NCI-H446 (cell line): ENCODE measurements around the gene C13orf46.

ENCODE experiments used
- DNase-seq, 2 experiments: peaks; one replicate each; lab custom pipeline; 2025; lab: John Stamatoyannopoulos, UW

Gene C13orf46

DNA sequence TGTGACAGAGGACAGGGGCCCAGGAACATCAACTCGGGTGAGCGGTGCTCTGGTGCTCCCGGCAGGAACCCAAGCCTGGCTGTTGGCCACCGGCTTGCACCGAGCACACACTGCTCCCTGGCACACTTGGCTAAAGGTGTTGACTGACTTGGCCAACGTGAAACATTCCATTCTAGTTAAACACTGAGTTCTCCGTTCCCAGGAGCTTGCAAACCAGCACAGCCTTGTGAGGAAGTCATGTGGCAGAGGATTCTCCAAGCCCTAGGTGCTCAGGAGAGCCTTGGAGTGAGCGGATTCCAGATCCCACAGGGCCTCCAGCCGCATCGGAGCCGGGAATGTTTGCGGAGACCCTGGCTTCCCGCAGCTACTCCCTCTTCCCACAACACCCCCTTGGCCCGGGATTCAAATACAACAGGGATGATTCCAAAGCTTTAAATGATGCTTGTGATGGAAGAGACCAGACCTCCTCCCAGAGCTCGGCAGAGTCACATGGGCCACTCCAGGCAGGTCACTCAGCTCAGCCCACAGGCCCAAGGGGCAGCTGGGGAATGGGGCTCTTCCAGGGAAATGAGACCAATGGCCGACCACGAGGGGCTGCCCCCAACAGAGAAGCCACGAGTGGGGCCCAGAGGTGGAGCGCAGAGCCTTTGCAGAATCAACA, 2.9 kb downstream of the C13orf46 start:
- no peak for DNase-seq

- no peak for DNase-seq
These were observed 3.8 kb downstream of the C13orf46 start for GRCh38 chr13:113969973-113970611.

GRCh38 chr13:113969311-113969972, 4.4 kb downstream of the C13orf46 start:
- DNase-seq, result no peak

DNA sequence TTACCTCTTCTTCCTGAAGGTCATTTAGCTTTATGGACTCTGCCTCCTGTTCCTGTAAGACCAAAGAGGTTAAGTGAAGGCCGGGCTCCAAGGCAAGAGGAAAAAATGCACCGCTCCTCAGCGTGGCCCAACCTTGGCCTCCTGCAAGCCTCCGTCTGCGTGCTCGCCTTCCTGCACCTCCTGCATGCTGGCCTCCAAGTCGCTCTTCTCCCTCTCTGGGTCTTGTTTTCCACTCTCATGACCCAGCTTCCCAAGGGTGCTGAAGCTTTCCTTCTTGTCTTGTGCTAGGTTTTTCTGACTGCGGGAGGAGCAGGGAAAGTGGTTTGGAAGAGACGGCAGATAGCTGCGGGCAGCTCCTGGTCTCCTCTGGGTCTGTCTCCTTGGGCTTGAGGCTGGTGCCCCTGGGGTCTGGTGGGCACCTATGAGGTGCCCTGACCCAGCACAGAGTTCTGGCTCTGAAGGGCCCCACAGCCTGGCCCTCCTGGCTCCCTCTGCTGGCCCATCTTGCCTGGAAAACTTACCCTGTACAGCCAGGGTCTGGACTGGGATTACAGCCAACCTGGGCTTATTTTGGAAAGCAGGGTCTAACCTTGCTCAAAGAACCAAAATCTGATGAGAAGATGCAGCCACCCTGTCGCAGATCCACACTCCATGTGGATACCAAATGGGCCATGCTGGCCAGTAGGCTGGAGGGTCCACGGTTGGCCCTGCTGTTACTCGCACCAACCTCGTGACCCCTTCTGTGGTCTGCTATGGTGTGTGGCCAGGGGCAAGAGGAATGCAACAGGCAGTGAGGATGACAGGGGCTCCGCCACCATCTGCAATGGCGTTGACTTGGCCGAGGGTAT, 5.2 kb downstream of the C13orf46 start:
- DNase-seq, result no peak

DNA sequence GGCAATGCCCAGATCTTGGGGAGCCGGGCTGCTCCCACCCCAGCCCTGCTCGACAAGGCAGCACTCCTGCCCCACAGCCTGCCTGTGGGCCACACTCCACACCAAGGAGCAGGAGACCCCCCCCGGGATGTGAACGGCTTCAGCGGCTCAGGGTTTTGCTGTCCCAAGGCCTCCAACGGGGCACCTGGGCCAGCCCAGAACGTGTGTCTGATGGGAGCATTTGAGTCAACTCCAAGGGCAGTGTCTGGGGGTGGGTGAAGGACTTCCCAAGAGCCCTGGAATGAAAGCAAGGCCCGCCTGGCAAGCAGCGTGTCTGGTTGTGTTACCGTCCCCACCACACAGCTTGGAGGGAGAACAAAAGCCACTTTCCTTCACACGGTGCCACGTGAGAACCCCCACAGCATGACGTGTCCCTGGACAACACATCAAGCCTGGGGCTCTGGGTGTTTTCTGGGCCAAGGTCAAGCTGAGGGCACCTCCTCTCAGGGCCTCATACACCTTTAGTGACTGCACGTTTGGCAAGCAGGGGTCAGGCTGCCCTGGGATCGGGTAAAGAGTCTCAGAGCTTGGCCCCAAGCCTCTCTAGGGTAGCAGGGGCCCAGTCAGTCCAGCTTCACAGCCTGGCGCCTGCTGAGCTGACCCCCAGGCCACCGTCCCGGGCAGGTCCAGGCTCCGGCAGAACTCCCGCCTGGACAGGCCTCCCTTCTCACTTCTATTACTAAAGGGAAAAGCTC, 6.0 kb downstream of the C13orf46 start:
- no peak for DNase-seq

GRCh38 chr13:113967206-113967720, 6.6 kb downstream of the C13orf46 start:
- DNase-seq, result no peak

- no peak for DNase-seq
These were observed 7.7 kb downstream of the C13orf46 start for GRCh38 chr13:113965968-113966884.

- DNase-seq, result no peak
These were observed 8.4 kb downstream of the C13orf46 start for GRCh38 chr13:113965383-113965874.

DNA sequence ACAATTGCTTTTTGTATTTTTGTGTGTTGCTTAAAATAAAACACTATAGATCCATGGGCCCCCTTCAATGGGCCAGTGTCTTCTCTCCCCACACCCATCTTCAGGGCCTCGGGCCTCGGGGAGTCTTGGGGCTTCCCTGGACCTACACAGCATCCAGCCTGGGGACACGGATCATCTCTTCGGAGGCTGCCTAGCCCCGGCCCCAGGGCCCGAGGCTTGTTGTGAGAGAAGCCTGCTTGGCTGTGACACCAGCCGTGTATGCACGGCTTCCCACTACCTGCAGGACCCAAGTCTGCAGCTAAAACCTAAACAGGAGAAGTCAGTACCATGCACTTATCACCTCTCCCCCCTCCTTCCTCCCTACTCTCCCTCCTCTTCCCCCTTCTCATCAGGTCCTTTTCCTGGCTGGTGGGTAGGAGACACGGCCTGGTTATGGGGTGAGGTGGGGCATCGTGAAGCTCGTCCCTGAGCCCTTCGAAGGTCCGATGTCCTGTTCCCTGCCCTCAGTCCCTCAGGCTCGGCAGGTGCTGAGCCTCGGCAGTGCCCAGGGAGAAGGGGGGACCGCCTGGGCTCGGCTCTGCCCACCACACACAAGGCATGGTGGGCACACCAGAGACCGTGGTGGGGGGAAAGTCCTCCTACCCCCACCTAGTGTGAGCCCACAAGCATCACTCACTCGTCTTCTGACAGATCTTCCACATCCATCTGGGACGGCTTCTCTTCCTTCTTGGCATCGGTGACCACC, 9.5 kb downstream of the C13orf46 start:
- no peak for DNase-seq

DNA sequence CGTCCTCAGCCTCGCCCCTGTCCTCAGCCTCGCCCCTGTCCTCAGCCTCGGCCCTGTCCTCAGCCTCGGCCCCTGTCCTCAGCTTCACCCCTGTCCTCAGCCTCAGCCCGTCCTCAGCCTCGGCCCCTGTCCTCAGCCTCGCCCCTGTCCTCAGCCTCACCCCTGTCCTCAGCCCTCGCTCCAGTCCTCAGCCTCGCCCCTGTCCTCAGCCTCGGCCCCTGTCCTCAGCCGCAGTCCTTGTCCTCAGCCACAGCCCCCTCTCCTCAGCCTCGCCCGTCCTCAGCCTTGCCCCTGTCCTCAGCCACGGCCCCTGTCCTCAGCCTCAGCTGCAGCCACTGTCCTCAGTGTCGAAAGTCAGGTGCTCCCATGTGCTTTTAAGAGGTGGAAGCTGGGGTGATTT, 10.5 kb downstream of the C13orf46 start:
- DNase-seq, result no peak

DNA sequence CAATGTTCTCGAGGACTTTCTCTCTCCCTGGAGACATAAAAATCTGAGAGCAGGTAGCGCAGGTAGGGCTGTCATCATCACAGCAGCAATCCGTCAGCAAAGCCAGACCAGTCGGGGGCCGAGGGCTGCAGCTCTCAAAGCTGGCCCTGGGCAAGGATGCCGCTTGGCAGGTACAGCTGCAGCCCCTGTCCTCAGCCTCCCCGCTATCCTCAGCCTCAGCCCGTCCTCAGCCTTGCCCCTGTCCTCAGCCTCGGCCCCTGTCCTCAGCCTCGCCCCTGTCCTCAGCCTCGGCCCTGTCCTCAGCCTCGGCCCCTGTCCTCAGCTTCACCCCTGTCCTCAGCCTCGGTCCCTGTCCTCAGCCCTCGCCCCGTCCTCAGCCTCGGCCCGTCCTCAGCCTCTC, 10.9 kb downstream of the C13orf46 start:
- DNase-seq, result no peak

- no peak for DNase-seq
These were observed 11.5 kb downstream of the C13orf46 start for GRCh38 chr13:113962386-113962785.

- DNase-seq, result no peak
These were observed 13.5 kb downstream of the C13orf46 start for GRCh38 chr13:113960276-113960948.

DNA sequence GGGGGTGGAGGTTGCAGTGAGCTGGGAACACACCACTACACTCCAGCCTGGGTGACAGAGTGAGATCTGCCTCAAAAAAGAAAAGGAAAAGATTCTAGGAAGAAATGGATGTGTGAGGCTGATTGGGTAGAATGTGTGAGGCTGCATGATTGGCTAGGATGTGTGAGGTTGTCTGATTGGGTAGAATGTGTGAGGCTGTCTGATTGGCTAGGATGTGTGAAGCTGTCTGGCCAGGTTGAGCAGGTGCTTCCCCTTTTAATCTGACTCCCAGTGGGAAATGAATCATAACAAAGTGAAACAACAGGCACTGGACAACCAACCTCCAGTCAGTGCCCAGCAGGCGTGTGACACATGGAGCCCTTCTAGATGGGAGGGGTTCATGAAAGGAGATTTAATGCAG, 14.7 kb downstream of the C13orf46 start:
- DNase-seq, result no peak

GRCh38 chr13:113958373-113958772, 15.5 kb downstream of the C13orf46 start:
- DNase-seq, result no peak

- DNase-seq, result no peak
These were observed 17.3 kb downstream of the C13orf46 start for GRCh38 chr13:113956571-113956970.

GRCh38 chr13:113955691-113956090, 18.2 kb downstream of the C13orf46 start:
- no peak for DNase-seq

DNA sequence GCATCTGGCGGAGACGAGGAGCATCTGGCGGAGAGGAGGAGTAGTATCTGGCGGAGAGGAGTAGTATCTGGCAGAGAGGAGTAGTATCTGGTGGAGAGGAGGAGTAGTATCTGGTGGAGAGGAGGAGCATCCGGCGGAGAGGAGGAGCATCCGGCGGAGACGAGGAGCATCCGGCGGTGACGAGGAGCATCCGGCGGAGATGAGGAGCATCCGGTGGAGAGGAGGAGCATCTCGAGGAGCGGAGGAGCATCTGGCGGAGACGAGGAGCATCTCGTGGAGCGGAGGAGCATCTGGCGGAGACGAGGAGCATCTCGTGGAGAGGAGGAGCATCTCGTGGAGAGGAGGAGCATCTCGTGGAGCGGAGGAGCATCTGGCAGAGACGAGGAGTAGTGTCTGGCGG, 18.6 kb downstream of the C13orf46 start:
- DNase-seq, result no peak
